Natural killer cell (primary cell): ENCODE data around the gene LZTR1. TPM values are rescaled to one million over a fixed set of nuclear protein-coding genes. Genes with fewer than 3 reads are reported as not detected.

ENCODE experiments used
- ATAC-seq, 3 donors: fragments of 150-1000 bp in 2 of 3; fragments of 200-7000 bp in 1 of 3; cut with Tn5 transposase; 1 replicate in 1 of 3; 2 replicates in 2 of 3; pipeline ENCODE4 v1.10.0; 2021; ENCODE audit warnings: mild to moderate bottlenecking in 2 of 3, moderate library complexity in 2 of 3
- DNase-seq, 2 donors: peaks; one replicate each; pipeline versions ENCODE4 v3.0.0 to v3.0.0-alpha.2; 2013 to 2021; ENCODE audit warnings: mixed read lengths in 1 of 2
- H3K27ac ChIP-seq: one replicate; pipeline ENCODE4 v1.5.1; 2013; ENCODE audit warnings: mild to moderate bottlenecking, low read length
- H3K27me3 ChIP-seq: one replicate; pipeline ENCODE4 v1.6.1; 2013; ENCODE audit warnings: low read length; ENCODE audit not compliant: control insufficient read depth, insufficient read depth
- H3K36me3 ChIP-seq: one replicate; pipeline ENCODE4 v1.6.1; 2013; ENCODE audit warnings: low read length; ENCODE audit not compliant: control insufficient read depth, insufficient read depth
- H3K4me1 ChIP-seq: one replicate; pipeline ENCODE4 v1.6.1; 2013; ENCODE audit warnings: low read length; ENCODE audit not compliant: control insufficient read depth, insufficient read depth
- H3K4me3 ChIP-seq: one replicate; pipeline ENCODE4 v1.5.1; 2013; ENCODE audit warnings: low read length
- H3K9me3 ChIP-seq: one replicate; pipeline ENCODE4 v1.6.1; 2013; ENCODE audit warnings: low read length; ENCODE audit not compliant: control insufficient read depth, insufficient read depth
- H3K27ac Mint-ChIP-seq, 2 donors: one replicate each; pipeline ENCODE4 v1.8.0; 2022; ENCODE audit warnings: mild to moderate bottlenecking in 2 of 2, mixed read lengths in 2 of 2, moderate library complexity in 1 of 2
- H3K27me3 Mint-ChIP-seq, 2 donors: one replicate each; pipeline ENCODE4 v1.8.0; 2022; ENCODE audit warnings: low read depth in 2 of 2, mixed read lengths in 2 of 2
- H3K36me3 Mint-ChIP-seq: one replicate; pipeline ENCODE4 v1.8.0; 2022; ENCODE audit warnings: mixed read lengths
- H3K4me1 Mint-ChIP-seq, 2 donors: one replicate each; pipeline ENCODE4 v1.8.0; 2022; ENCODE audit warnings: mixed read lengths in 2 of 2
- H3K4me3 Mint-ChIP-seq: one replicate; pipeline ENCODE4 v1.8.0; 2022; ENCODE audit warnings: mild to moderate bottlenecking, moderate library complexity, mixed read lengths
- H3K9me3 Mint-ChIP-seq, 2 donors: one replicate each; pipeline ENCODE4 v1.8.0; 2022; ENCODE audit warnings: mixed read lengths in 2 of 2
- WGBS: methylation state at CpG from one replicate; pipeline ENCODE4 v1.1.7; 2013; ENCODE audit warnings: missing lambda C conversion rate; ENCODE audit not compliant: insufficient coverage; 5-methylcytosine and 5-hydroxymethylcytosine counted together
- intact Hi-C: fragments of 100-400 bp; cut with micrococcal nuclease; formaldehyde crosslinking; loops from one replicate; pipeline ENCODE4 v1.14.2; 2022
- total RNA-seq, 4 donors: library from RNA; stranded (reverse); fragments of 120-200 nt in 1 of 4; gene quantifications; one replicate each; pipeline versions ENCODE4 v1.2.3 to v1.2.4, GENCODE V29; 2013 to 2022
- TF ChIP-seq, protein P1 (sequence below): fragments of 200-600 bp; IDR thresholded peaks from one replicate; pipeline ENCODE4 v1.8.0; 2022; ENCODE audit warnings: antibody characterized with exemption

The LZTR1 gene
- total RNA-seq, 3 donors from 2014 or later (not counting 1 experiment from before 2014, with no cell fraction given) = 71.9 to 85.0 (median 82.0) TPM

DNA sequence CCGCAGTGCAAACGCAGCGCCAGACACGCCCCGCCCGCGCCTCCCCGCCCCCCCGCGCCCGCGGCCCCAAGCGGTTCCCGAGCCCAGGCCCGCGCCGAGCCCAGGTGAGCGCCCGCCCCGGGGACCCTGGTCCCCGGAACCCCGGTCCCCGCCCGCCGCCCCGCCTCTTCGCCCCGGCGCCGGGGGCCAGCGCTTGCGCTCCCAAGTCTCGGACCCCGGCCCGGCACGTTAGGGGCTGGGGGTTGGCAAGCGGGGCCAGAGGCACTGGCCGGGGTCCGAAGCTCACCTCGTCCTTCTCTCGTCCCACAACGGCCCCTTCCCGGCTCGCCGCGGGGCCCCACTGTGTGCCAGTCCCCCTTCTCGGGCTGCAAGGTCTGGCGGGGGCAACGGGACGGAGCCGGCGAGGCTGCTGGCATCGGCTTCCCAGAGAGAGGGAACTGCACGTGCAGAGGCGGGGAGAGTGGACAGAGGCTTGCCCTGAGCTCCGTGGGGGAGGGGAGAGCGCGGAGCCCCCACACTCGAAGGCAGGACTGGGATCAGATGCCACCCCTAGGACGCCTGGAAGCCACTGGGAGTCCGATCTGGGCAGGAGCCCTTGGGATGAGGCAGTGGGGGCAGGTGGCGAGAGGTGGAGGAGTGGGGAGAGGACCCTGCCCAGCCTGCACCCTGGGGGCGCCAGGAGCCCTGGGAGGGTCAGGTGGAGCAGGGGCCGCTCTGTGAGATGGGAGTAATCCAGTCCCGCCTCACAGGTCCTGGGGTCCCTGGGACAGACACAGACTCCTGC lies 16.8 kb upstream of the LZTR1 start:
- intact Hi-C loops = no loop called here
- H3K4me1 Mint-ChIP-seq = peaks cover 5 to 11% of the 10 kb centered on the region in 2 donors
- Histone ChIP-seq H3K4me3 (no peak overlapping the region), H3K36me3 (no peaks in the 10 kb centered on the region), H3K27me3 (peaks cover 9% of the 10 kb centered on the region), H3K9me3 (no peaks in the 10 kb centered on the region), H3K27ac (no peak overlapping the region), H3K4me1 (peaks cover 33% of the 10 kb centered on the region)
- peak overlapping the region; percentile 68 for H3K4me3 Mint-ChIP-seq
- WGBS = 11% methylated on average over 65 of the region's 65 CpGs
- TF ChIP-seq, protein P1, sequence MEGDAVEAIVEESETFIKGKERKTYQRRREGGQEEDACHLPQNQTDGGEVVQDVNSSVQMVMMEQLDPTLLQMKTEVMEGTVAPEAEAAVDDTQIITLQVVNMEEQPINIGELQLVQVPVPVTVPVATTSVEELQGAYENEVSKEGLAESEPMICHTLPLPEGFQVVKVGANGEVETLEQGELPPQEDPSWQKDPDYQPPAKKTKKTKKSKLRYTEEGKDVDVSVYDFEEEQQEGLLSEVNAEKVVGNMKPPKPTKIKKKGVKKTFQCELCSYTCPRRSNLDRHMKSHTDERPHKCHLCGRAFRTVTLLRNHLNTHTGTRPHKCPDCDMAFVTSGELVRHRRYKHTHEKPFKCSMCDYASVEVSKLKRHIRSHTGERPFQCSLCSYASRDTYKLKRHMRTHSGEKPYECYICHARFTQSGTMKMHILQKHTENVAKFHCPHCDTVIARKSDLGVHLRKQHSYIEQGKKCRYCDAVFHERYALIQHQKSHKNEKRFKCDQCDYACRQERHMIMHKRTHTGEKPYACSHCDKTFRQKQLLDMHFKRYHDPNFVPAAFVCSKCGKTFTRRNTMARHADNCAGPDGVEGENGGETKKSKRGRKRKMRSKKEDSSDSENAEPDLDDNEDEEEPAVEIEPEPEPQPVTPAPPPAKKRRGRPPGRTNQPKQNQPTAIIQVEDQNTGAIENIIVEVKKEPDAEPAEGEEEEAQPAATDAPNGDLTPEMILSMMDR = no peak
- H3K27me3 Mint-ChIP-seq = peaks cover 6 to 10% of the 10 kb centered on the region in 2 donors
- peak overlapping the region in 1 of 2 donors; percentile 60 for H3K27ac Mint-ChIP-seq
- no peaks in the 10 kb centered on the region for H3K9me3 Mint-ChIP-seq
- ATAC-seq = peak in 2 of 3 donors; percentile 37 to 56
- peak in 1 of 2 donors; percentile 34 for DNase-seq
- no peaks in the 10 kb centered on the region for H3K36me3 Mint-ChIP-seq

DNA sequence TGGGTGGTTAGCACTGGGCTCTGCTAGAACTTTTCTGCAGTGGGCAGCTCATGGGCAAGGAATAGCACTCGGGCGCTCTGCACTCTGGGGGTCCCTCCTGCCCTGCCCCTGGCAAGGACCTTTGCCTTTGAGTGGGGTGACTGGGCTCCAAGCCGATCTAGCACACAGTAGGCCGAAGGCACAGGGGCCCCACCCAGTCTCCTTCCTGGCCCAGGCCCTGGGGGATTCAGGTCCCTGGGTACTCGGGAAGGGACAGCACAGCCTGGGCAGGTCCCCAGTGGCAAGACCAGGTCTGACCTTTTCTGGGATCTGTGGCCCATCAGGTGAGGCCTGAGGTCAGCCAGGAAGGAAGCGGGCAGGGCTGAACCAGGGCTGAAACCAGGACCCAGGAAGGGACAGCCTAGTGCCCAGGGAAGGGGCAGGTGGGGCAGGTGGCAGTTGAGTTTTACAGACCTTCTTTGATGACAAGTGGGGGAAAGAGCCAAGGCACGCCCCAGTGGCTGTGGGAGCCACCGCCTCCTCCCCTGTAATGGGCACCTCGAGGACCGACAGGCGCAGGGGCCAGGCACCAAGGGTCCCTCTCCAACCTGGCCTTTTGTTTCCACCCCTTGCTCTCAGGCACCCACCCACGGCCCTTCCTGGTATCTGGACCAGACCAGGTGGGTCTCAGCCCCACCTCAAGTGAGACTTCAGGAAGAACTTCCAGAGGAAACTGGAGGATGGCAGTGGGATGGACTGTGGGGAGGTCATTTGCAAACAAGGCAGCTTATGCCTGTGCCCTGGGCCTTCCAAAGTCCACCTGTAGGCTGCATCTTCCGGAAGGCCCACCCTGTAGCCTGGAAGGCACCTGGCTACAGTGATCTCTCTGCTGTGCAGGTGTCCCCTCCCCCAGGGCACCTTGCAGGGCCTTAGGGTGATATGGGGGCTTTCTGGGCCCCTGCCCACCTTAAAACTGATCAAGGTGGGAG lies 15.9 kb upstream of the LZTR1 start:
- 80% methylated on average over 13 of the region's 13 CpGs for WGBS
- Mint-ChIP-seq H3K36me3 (no peaks in the 10 kb centered on the region), H3K27me3 (peaks cover 6 to 10% of the 10 kb centered on the region in 2 donors), H3K4me1 (peaks cover 5 to 11% of the 10 kb centered on the region in 2 donors), H3K4me3 (peak overlapping the region; percentile 60), H3K27ac (no peak overlapping the region), H3K9me3 (no peaks in the 10 kb centered on the region)
- Histone ChIP-seq H3K27me3 (peaks cover 9% of the 10 kb centered on the region), H3K27ac (no peak overlapping the region), H3K9me3 (no peaks in the 10 kb centered on the region), H3K36me3 (no peaks in the 10 kb centered on the region), H3K4me1 (peaks cover 33% of the 10 kb centered on the region), H3K4me3 (no peak overlapping the region)
- TF ChIP-seq, protein P1 = no peak
- ATAC-seq = no peak
- intact Hi-C loops = no loop called here
- no peak for DNase-seq

DNA sequence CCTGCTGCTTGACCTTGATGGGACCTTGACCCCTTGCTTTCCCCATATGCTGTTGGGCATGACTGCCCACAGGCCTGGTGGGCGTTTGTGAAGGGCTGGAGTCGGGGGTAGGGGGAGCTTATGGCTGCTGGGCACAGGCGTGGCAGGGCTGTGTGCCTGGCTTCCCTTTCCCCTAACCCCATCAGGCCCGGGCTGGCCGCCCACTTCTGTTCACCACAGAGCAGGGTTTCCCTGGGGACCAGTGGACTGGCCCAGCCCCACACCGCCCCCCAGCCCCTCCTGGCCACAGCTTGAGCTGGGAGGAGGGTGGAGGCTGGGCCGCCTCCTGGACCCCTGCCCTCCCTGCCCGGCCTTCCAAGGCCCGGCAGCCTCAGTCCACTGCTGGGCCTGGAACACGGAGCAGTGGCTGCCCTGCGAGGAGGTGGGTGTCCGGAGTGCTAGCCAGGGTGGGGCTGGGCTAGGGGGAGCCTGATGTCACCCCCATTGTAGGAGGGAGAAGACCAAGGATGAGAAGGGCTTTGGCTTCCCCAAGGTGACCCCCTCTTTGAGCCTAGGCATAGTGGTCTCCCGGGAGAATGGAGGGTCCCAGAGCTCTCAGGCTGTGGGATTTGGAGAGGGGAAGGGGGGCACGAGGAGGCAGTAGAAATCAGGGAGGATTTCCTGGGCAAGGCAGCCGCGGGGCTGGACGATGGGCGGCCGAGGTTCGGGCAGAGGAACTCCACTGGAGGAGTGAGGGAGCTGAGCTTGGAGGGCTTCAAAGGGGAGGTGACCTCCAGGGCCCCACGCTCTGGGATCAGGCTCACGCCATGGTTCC lies 15.0 kb upstream of the LZTR1 start, which contains the start of gene AIFM3:
TSS of gene AIFM3 (plus strand) at position 373 of the 814 bp plus-strand sequence. CDS start 690 bp downstream, outside the sequence.
- no peak within 1 kb of the TSS for H3K27ac Mint-ChIP-seq
- no peaks in the 10 kb centered on the region for H3K36me3 Mint-ChIP-seq
- no peak within 1 kb of the TSS for H3K4me3 Mint-ChIP-seq
- 89% methylated on average over 20 of the region's 22 CpGs for WGBS
- H3K36me3 ChIP-seq = no peaks in the 10 kb centered on the region
- no peak for ATAC-seq
- no peaks in the 10 kb centered on the region for H3K9me3 ChIP-seq
- peaks cover 33% of the 10 kb centered on the region for H3K4me1 ChIP-seq
- no peak within 1 kb of the TSS for H3K27ac ChIP-seq
- H3K27me3 ChIP-seq = peaks cover 9% of the 10 kb centered on the region
- H3K9me3 Mint-ChIP-seq = no peaks in the 10 kb centered on the region
- H3K4me1 Mint-ChIP-seq = peaks cover 5 to 8% of the 10 kb centered on the region in 2 donors
- DNase-seq = no peak
- intact Hi-C loops = no loop called here
- TF ChIP-seq, protein P1 = no peak
- H3K27me3 Mint-ChIP-seq = peaks cover 6 to 10% of the 10 kb centered on the region in 2 donors
- H3K4me3 ChIP-seq = no peak within 1 kb of the TSS
